HCT116 (cell line): ENCODE measurements around the gene BEND3. TPM values are rescaled to one million over a fixed set of nuclear protein-coding genes. Genes with fewer than 3 reads are reported as not detected.

ENCODE experiments used
- ATAC-seq: fragments of 200-7000 bp; cut with Tn5 transposase; 2 replicates; pipeline ENCODE4 v1.9.1; 2020; ENCODE audit warnings: mild to moderate bottlenecking, moderate library complexity
- BruUV-seq: library from RNA; stranded (reverse); fragments of 400-500 nt; replicated peaks from 2 replicates; lab custom pipeline; 2021; lab: Mats Ljungman, UMichigan
- CTCF ChIA-PET: fragments of 300-600 bp; sonication (Branson Sonifier 250); formaldehyde crosslinking; loops from one replicate; lab custom pipeline; 2021; ENCODE audit warnings: antibody characterized with exemption; lab: Charles Lee
- POLR2A ChIA-PET: fragments of 300-600, 350-600 bp; sonication (Branson Sonifier 250); formaldehyde crosslinking; loops from one replicate; lab custom pipeline; 2021; ENCODE audit warnings: antibody characterized with exemption; lab: Charles Lee
- RAD21 ChIA-PET, 2 experiments: fragments of 300-600 bp; sonication (Branson Sonifier 250); formaldehyde crosslinking; loops; one replicate each; lab custom pipeline; 2023; ENCODE audit warnings: low total read pairs in 2 of 2; ENCODE audit not compliant: uncharacterized antibody in 2 of 2, unreplicated experiment in 2 of 2, low non-redundant PET in 1 of 2; lab: Charles Lee
- DNase-seq: peaks from one replicate; pipeline ENCODE4 v3.0.0-alpha.2; 2010; ENCODE audit warnings: low read depth, low spot score
- H2AFZ ChIP-seq: fragments of 200-600 bp; shearing (Covaris generic), sonication (generic); 2 replicates; pipeline ENCODE4 v1.6.1; 2017; ENCODE audit warnings: low read depth, mixed run types, mixed read lengths, antibody characterized with exemption, low read length; ENCODE audit not compliant: poor library complexity, severe bottlenecking
- H3K27ac ChIP-seq: 2 replicates; pipeline ENCODE4 v1.5.1; 2012; ENCODE audit warnings: low read depth, low read length
- H3K27me3 ChIP-seq: fragments of 200-600 bp; sonication (generic); 2 replicates; pipeline ENCODE4 v1.6.1; 2016; ENCODE audit warnings: mixed run types, low read length, mixed read lengths; ENCODE audit not compliant: insufficient read depth
- H3K36me3 ChIP-seq, 2 experiments: fragments of 200-500 bp in 1 of 2; fragments of 200-600 bp in 1 of 2; sonication (Bioruptor generic) in 1 of 2; sonication (generic) in 1 of 2; 2 replicates each; pipeline versions ENCODE4 v1.5.1 to v1.6.1; 2014 to 2016; ENCODE audit warnings: low read length in 2 of 2, inconsistent platforms in 1 of 2, mixed read lengths in 1 of 2, mixed run types in 1 of 2; ENCODE audit not compliant: insufficient read depth in 2 of 2, control insufficient read depth in 1 of 2
- H3K4me1 ChIP-seq, 2 experiments: fragments of 200-600 bp in 1 of 2; sonication (generic) in 1 of 2; 2 replicates each; pipeline versions ENCODE4 v1.5.1 to v1.6.1; 2012 to 2017; ENCODE audit warnings: low read length in 2 of 2, inconsistent platforms in 1 of 2, mild to moderate bottlenecking in 1 of 2, mixed read lengths in 1 of 2, mixed run types in 1 of 2, moderate library complexity in 1 of 2; ENCODE audit not compliant: insufficient read depth in 2 of 2, control insufficient read depth in 1 of 2
- H3K4me2 ChIP-seq: fragments of 200-600 bp; sonication (generic); 2 replicates; pipeline ENCODE4 v1.6.1; 2017; ENCODE audit warnings: mixed run types, low read length, mixed read lengths
- H3K4me3 ChIP-seq, 2 experiments: fragments of 200-600 bp in 1 of 2; sonication (generic) in 1 of 2; replicated peaks in 1 of 2; 2 replicates each; pipeline ENCODE4 v1.5.1; 2011 to 2016; ENCODE audit warnings: low read length in 2 of 2, control low read depth in 1 of 2, low read depth in 1 of 2, mild to moderate bottlenecking in 1 of 2, mixed read lengths in 1 of 2, mixed run types in 1 of 2
- H3K79me2 ChIP-seq: fragments of 200-600 bp; sonication (generic); 2 replicates; pipeline ENCODE4 v1.6.1; 2017; ENCODE audit warnings: mild to moderate bottlenecking, mixed run types, low read length, moderate library complexity, mixed read lengths; ENCODE audit not compliant: insufficient read depth
- H3K9ac ChIP-seq: fragments of 200-600 bp; sonication (generic); 2 replicates; pipeline ENCODE4 v1.6.1; 2016; ENCODE audit warnings: low read length, mixed read lengths
- H3K9me2 ChIP-seq: fragments of 200-600 bp; sonication (generic), shearing (Covaris generic); 2 replicates; pipeline ENCODE4 v1.6.1; 2017; ENCODE audit warnings: mixed run types, mild to moderate bottlenecking, moderate library complexity; ENCODE audit not compliant: insufficient read depth
- H3K9me3 ChIP-seq, 2 experiments: fragments of 200-500 bp in 1 of 2; fragments of 200-600 bp in 1 of 2; sonication (Bioruptor generic) in 1 of 2; sonication (generic) in 1 of 2; 2 replicates each; pipeline ENCODE4 v1.6.1; 2014 to 2017; ENCODE audit warnings: low read length in 2 of 2, mixed read lengths in 2 of 2, inconsistent platforms in 1 of 2, low read depth in 1 of 2, mild to moderate bottlenecking in 1 of 2, mixed run types in 1 of 2, moderate library complexity in 1 of 2; ENCODE audit not compliant: control insufficient read depth in 1 of 2, insufficient read depth in 1 of 2
- H4K20me1 ChIP-seq: fragments of 200-600 bp; sonication (generic), shearing (Covaris generic); 2 replicates; pipeline ENCODE4 v1.6.1; 2017; ENCODE audit warnings: mixed run types, mild to moderate bottlenecking, moderate library complexity; ENCODE audit not compliant: insufficient read depth
- CBX3 ChIP-seq: IDR thresholded peaks from 2 replicates; pipeline ENCODE4 v1.6.1; 2012; ENCODE audit warnings: low read depth
- CEBPB ChIP-seq: IDR thresholded peaks from 2 replicates; pipeline ENCODE4 v1.6.1; 2012; ENCODE audit warnings: low read depth
- EGR1 ChIP-seq: IDR thresholded peaks from 2 replicates; pipeline ENCODE4 v1.6.1; 2012; ENCODE audit warnings: low read depth
- FOSL1 ChIP-seq: IDR thresholded peaks from 2 replicates; pipeline ENCODE4 v1.6.1; 2012; ENCODE audit warnings: low read depth
- POLR2A ChIP-seq: IDR thresholded peaks from 2 replicates; pipeline ENCODE4 v1.7.0; 2011; ENCODE audit warnings: borderline replicate concordance; ENCODE audit not compliant: insufficient read depth, insufficient read length; ENCODE audit errors: extremely low read depth
- SIN3A ChIP-seq: IDR thresholded peaks from 2 replicates; pipeline ENCODE4 v1.6.1; 2012; ENCODE audit warnings: low read depth
- SP1 ChIP-seq: IDR thresholded peaks from 2 replicates; pipeline ENCODE4 v1.6.1; 2012; ENCODE audit warnings: low read depth
- SRF ChIP-seq: IDR thresholded peaks from 2 replicates; pipeline ENCODE4 v1.6.1; 2012; ENCODE audit warnings: low read depth
- YY1 ChIP-seq: IDR thresholded peaks from 2 replicates; pipeline ENCODE4 v1.6.1; 2011; ENCODE audit warnings: low read length, low read depth, moderate library complexity, mild to moderate bottlenecking; ENCODE audit not compliant: insufficient replicate concordance; ENCODE audit errors: extremely low read depth
- ZNF274 ChIP-seq: fragments of 200-500 bp; sonication (Bioruptor generic); IDR thresholded peaks from 2 replicates; pipeline ENCODE4 v1.6.1; 2014; ENCODE audit warnings: mild to moderate bottlenecking, low read depth, low read length, inconsistent platforms
- intact Hi-C: fragments of 100-400 bp; cut with micrococcal nuclease; formaldehyde crosslinking; loops from 2 replicates; pipeline ENCODE4 v1.10.0; 2022
- total RNA-seq: library from RNA; stranded (reverse); gene quantifications from one replicate; pipeline ENCODE4 v1.2.1, GENCODE V29; 2021; ENCODE audit not compliant: unreplicated experiment
- TF ChIP-seq, protein P1 (sequence below), 3 experiments: fragments of 200-600 bp in 1 of 3; sonication (generic) in 1 of 3; IDR thresholded peaks in 2 of 3; conservative IDR thresholded peaks in 1 of 3; 2 replicates each; pipeline ENCODE4 v1.5.1; 2012 to 2017; ENCODE audit warnings: low read depth in 2 of 3, low read length in 2 of 3, antibody characterized with exemption in 1 of 3, borderline replicate concordance in 1 of 3, control low read depth in 1 of 3, mild to moderate bottlenecking in 1 of 3, mixed read lengths in 1 of 3, mixed run types in 1 of 3, moderate library complexity in 1 of 3; ENCODE audit not compliant: insufficient read depth in 1 of 3
- TF ChIP-seq, protein P2 (sequence below): IDR thresholded peaks from 2 replicates; pipeline ENCODE4 v1.6.1; 2012
- TF ChIP-seq, protein P3 (sequence below): IDR thresholded peaks from 2 replicates; pipeline ENCODE4 v1.6.1; 2012; ENCODE audit warnings: low read depth
- TF ChIP-seq, protein P4 (sequence below): IDR thresholded peaks from 2 replicates; pipeline ENCODE4 v1.6.1; 2012

Gene BEND3
- total RNA-seq, 1 experiment from 2014 or later = 6.3 TPM

DNA sequence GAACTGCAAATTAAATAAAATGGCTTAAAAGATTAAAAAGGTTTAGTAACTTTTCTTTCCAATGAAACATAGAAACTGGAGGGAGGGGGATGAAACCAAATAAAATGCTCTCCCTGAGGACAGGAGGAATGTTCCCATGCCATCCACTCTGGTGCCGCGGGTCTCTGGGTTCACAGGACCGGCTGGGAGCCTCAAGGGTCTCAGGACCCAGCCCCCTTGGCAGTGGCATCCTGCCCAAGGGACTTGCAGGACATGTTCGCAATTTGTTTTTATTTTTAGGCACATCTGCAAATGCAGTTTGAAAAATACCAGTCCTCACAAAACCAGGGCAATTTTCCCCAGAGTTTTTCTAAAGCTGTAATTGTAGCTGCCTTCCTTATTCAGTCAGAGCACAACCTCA is 7.5 kb downstream of the BEND3 start (continued):
- TF ChIP-seq, protein P1, sequence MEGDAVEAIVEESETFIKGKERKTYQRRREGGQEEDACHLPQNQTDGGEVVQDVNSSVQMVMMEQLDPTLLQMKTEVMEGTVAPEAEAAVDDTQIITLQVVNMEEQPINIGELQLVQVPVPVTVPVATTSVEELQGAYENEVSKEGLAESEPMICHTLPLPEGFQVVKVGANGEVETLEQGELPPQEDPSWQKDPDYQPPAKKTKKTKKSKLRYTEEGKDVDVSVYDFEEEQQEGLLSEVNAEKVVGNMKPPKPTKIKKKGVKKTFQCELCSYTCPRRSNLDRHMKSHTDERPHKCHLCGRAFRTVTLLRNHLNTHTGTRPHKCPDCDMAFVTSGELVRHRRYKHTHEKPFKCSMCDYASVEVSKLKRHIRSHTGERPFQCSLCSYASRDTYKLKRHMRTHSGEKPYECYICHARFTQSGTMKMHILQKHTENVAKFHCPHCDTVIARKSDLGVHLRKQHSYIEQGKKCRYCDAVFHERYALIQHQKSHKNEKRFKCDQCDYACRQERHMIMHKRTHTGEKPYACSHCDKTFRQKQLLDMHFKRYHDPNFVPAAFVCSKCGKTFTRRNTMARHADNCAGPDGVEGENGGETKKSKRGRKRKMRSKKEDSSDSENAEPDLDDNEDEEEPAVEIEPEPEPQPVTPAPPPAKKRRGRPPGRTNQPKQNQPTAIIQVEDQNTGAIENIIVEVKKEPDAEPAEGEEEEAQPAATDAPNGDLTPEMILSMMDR (IDR thresholded peaks at IDR 0.05 in 2 of 3, conservative IDR thresholded peaks at IDR 0.05 in 1 of 3; ENCODE audit: borderline replicate concordance in 1 of 3, insufficient read depth in 1 of 3, low read depth in 2 of 3, low read length in 2 of 3) = no peak
- TF ChIP-seq FOSL1 (no peak), CBX3 (no peak), SRF (no peak)

DNA sequence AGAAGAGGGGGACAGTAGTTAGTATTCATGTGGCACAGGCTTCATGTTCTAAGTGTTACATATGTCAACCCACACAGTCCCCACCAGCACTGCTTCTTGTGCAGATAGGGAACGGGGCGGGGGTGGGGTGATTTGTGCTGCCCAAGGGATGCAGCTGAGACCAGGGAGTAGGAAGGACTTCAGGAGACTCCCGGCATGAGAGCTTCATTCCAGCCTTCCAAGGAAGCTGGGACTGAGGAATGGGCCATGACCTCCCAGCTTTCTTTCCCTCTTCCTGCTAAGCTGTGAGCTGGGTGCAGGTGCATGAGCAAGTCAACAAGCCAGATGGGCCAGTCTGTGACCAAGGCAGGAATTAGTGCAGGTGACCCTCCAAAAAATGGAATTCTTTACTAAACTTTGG is 9.2 kb downstream of the BEND3 start:
- BruUV-seq = no TSS peak
- H3K27ac ChIP-seq = no peak overlapping the region
- intact Hi-C loops = no loop called here
- H3K4me2 ChIP-seq = no peak overlapping the region
- TF ChIP-seq SRF (no peak), EGR1 (no peak), CBX3 (no peak), POLR2A (no peak), ZNF274 (no peak), CEBPB (no peak), YY1 (no peak), SP1 (no peak), SIN3A (no peak)
- TF ChIP-seq, protein P2, sequence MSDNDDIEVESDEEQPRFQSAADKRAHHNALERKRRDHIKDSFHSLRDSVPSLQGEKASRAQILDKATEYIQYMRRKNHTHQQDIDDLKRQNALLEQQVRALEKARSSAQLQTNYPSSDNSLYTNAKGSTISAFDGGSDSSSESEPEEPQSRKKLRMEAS = no peak
- TF ChIP-seq, protein P3, sequence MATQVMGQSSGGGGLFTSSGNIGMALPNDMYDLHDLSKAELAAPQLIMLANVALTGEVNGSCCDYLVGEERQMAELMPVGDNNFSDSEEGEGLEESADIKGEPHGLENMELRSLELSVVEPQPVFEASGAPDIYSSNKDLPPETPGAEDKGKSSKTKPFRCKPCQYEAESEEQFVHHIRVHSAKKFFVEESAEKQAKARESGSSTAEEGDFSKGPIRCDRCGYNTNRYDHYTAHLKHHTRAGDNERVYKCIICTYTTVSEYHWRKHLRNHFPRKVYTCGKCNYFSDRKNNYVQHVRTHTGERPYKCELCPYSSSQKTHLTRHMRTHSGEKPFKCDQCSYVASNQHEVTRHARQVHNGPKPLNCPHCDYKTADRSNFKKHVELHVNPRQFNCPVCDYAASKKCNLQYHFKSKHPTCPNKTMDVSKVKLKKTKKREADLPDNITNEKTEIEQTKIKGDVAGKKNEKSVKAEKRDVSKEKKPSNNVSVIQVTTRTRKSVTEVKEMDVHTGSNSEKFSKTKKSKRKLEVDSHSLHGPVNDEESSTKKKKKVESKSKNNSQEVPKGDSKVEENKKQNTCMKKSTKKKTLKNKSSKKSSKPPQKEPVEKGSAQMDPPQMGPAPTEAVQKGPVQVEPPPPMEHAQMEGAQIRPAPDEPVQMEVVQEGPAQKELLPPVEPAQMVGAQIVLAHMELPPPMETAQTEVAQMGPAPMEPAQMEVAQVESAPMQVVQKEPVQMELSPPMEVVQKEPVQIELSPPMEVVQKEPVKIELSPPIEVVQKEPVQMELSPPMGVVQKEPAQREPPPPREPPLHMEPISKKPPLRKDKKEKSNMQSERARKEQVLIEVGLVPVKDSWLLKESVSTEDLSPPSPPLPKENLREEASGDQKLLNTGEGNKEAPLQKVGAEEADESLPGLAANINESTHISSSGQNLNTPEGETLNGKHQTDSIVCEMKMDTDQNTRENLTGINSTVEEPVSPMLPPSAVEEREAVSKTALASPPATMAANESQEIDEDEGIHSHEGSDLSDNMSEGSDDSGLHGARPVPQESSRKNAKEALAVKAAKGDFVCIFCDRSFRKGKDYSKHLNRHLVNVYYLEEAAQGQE = no peak
- TF ChIP-seq, protein P4, sequence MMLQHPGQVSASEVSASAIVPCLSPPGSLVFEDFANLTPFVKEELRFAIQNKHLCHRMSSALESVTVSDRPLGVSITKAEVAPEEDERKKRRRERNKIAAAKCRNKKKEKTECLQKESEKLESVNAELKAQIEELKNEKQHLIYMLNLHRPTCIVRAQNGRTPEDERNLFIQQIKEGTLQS = no peak
- H3K4me1 ChIP-seq = peaks cover 0 to 3% of the 10 kb centered on the region in 2 experiments; a peak in 1 of 4 replicates
- no peak overlapping the region for H3K9ac ChIP-seq
- no peaks in the 10 kb centered on the region for H3K9me2 ChIP-seq
- H3K9me3 ChIP-seq = no peaks in the 10 kb centered on the region
- H3K36me3 ChIP-seq = no peaks in the 10 kb centered on the region
- H3K79me2 ChIP-seq = no peaks in the 10 kb centered on the region
- POLR2A ChIA-PET = no interaction called here
- no peak overlapping the region for H3K4me3 ChIP-seq
- no peaks in the 10 kb centered on the region for H4K20me1 ChIP-seq
- ATAC-seq = no peak
- CTCF ChIA-PET = no interaction called here
- H2AFZ ChIP-seq = no peak overlapping the region
- H3K27me3 ChIP-seq = no peaks in the 10 kb centered on the region
- RAD21 ChIA-PET = no interaction called here
- no peak for DNase-seq
